Measurements from ENCODE around the gene CTNND2. TPM values are rescaled to one million over a fixed set of nuclear protein-coding genes. Genes with fewer than 3 reads are reported as not detected.
"Not testable (repeated sequence)": the region's sequence is repeated elsewhere in the genome, so short reads cannot be mapped to it uniquely, and the experiment has no call there.

CTNND2 gene
- total RNA-seq, 2 experiments from 2014 or later: not detected

DNA sequence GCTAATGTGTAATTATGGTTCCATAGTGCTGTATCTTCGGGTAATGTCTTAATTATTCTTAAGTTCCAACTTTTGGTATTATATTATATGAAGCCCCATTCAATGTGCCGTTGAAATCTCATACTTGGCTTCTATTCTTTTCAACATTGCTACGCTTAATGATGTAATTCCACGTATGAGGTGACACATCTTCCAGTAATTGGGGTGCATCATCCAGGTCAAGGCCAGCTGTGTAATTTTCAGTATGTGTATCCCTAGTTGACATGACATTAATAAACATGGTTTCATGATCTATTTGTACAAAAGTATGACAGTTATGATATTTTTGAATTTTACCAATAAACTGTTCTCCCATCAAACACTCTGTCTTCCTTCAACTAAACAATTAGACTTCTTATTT is 546.3 kb downstream of the CTNND2 start:
- ChIA-PET CTCF (no interaction called here), POLR2A (no interaction called here)

DNA sequence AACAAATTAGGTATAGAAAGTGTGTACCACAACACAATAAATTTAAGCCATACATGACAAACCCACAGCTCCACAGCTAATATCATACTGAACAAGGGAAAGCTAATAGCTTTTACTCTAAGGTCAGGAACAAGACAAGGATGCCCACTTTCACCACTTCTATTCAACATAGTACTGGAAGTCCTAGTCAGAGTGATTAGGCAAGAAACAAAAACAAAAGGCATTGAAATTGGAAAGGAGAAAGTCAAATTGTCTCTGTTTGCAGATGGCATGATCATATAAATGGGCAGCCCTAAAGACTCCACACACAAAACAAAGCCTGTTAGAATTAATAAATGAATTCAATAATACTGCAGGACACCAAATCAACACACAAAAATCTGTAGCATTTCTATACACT is 548.8 kb downstream of the CTNND2 start:
- POLR2A ChIA-PET: no interaction called here
- CTCF ChIA-PET: no interaction called here

GRCh38 chr5:11346336-11346735 is 557.9 kb downstream of the CTNND2 start:
- ChIA-PET POLR2A (no interaction called here), CTCF (no interaction called here)

DNA sequence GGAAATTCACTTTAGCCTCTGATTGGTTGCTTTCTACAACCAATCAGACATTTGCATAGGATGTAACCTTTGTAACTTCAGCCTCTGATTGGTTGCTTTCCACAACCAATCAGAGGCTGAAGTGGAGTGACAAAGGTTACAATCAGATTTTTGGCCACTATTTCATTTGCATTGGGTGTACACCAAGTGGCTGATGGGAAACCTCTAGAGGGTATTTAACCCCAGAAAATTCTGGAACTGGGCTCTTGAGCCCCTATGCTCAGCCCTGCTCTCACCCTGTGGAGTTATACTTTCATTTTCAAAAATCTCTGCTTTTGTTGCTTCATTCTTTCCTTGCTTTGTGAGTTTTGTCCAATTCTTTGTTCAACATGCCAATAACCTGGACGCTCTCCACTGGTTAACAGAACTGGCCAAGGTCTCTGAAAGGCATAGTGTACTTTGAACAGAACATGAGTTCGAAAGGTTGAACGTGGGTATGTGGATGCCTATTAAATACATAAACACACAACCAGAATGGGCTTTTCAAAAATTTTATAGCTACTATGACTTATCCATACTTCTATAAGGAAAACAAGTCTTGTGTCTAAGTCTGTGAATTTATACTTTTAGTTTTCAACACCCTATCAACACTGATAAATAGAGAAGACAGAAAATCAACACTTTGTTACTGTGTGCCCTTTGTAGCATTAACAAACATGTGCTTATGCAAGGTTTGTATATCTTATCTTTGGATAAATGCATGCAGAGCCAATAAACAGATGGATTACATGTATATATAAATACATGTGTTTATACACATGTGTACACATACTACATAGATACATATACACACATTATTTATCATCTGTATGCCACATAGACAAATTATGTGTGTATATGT is 568.1 kb downstream of the CTNND2 start:
- ChIA-PET CTCF (no interaction called here), POLR2A (no interaction called here)

DNA sequence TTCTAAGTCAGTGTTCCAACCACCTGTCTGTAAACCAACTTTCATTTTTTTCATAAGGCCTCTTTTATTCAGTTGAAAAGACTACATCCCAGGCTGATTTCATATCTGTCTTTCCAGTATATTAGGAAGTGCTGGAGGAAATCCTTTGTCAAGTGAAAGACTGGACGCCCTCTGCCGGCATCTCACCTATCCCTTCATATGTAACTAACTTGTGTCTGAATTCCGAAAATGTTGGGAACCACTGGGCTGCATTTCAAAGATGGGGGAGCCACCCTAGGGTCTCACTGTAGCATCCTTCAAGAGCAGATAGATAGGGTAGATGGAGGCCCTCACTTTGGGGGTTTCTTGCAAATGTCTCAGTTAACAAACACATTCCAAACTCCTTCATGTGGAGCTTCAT is 569.8 kb downstream of the CTNND2 start:
- ChIA-PET POLR2A (no interaction called here), CTCF (no interaction called here)

DNA sequence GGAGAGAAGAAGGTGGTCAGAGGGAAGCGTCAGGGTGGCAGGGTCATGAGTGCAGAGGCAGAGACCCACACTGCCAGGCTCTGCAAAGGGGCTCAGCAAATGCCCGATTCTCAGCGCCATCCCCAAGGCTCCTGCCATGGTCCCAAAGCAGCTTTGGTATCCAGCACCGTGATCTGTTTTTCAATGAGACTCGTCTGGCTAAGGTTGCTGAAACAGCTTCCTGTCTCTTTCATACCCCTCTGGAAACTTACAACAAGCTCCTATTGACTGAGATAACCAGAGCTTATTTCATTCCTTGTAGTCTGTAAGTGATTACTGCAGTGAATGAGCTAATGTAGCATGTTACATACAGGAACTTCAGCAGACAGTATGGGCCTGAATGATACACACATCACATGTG is 574.6 kb downstream of the CTNND2 start:
- POLR2A ChIA-PET: no interaction called here
- CTCF ChIA-PET: no interaction called here

GRCh38 chr5:11324521-11325289 is 579.5 kb downstream of the CTNND2 start:
- POLR2A ChIA-PET: no interaction called here
- CTCF ChIA-PET: no interaction called here

DNA sequence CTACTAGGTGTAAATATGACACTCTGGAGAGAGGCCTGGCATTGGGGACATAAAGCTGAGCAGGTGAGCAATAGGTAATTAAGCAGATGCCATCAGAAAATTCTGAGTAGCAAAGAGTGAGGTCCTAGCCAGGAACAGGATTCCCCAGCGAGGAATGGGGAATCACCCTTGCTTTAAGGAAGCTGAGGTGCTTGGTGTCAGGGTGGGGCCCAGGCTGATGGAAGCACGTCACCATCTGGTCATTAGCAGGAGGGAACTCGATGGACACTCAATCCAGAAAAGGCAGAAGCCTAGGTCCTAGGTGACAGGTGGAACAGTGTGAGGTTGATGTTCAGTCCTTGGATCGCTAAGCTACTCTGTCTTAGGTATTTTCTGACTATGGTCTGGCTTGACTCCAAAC is 580.5 kb downstream of the CTNND2 start:
- ChIA-PET POLR2A (no interaction called here), CTCF (no interaction called here)

GRCh38 chr5:11322133-11322532 is 582.1 kb downstream of the CTNND2 start:
- ChIA-PET CTCF (no interaction called here), POLR2A (no interaction called here)

- POLR2A ChIA-PET: no interaction called here
These were observed 584.2 kb downstream of the CTNND2 start for GRCh38 chr5:11319836-11320580.

GRCh38 chr5:11313694-11314093 is 590.6 kb downstream of the CTNND2 start:
- POLR2A ChIA-PET, CTCF ChIA-PET: not testable (repeated sequence)

More at GRCh38 chr5:11319836-11320580, 584.2 kb downstream of the CTNND2 start:
- CTCF ChIA-PET: no interaction called here

DNA sequence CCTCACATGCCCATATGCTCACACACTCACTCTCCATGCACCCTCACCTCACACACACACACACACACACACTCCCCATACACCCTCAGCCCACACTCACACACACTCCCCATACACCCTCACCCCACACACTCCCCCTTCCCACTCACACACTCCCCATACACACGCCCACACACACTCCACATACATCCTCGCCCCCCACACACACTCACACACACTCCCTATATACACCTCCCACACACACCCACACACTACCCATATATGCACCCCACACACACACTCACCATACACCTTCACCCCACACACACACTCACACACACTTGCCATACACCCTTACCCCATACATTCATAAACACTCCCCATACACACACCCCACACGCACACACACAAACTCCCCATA is 592.5 kb downstream of the CTNND2 start:
- ChIA-PET POLR2A (no interaction called here), CTCF (no interaction called here)

DNA sequence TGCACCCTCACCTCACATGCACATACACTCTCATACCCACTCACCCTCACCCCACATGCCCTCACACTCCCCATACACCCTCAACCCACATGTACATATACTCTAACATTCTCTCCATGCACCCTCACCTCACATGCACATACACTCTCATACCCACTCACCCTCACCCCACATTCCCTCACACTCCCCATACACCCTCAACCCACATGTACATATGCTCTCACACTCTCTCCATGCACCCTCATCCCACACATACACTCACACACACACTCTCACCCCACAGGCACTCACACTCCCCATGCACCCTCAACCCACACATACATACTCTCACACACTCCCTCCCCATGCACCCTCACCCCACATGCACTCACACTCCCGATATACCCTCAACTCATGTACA is 593.0 kb downstream of the CTNND2 start:
- ChIA-PET POLR2A (no interaction called here), CTCF (no interaction called here)

- CTCF ChIA-PET: no interaction called here
- POLR2A ChIA-PET: no interaction called here
These were observed 594.1 kb downstream of the CTNND2 start for GRCh38 chr5:11310158-11310557.

GRCh38 chr5:11306365-11306764 is 597.9 kb downstream of the CTNND2 start:
- ChIA-PET CTCF (no interaction called here), POLR2A (no interaction called here)

GRCh38 chr5:11305245-11305644 is 599.0 kb downstream of the CTNND2 start:
- POLR2A ChIA-PET: no interaction called here

GRCh38 chr5:11304641-11305040 is 599.6 kb downstream of the CTNND2 start:
- POLR2A ChIA-PET: no interaction called here
- CTCF ChIA-PET: no interaction called here

More at GRCh38 chr5:11305245-11305644, 599.0 kb downstream of the CTNND2 start:
- CTCF ChIA-PET: no interaction called here

DNA sequence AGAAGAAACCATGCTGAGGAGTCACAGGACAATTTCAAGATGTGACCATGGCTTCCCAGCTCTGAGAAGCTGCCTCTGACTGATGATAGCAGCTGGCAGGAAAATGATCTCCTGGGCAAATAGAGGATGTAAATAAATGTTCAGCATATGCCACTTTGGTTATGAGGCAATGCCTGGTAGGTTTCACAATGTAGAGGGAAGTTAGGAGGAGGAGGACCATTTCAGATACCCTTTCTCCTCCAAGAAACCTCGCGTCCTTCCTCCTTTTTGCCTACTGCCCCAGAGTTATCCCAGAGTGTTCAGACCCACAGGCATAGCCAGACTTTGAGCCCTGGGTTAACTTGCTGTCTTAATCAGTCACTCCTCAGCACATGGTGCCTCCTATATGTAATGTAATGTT is 601.6 kb downstream of the CTNND2 start:
- ChIA-PET CTCF (no interaction called here), POLR2A (no interaction called here)

- ChIA-PET CTCF (no interaction called here), POLR2A (no interaction called here)
These were observed 603.1 kb downstream of the CTNND2 start for GRCh38 chr5:11301171-11301570.

GRCh38 chr5:11300736-11301135 is 603.5 kb downstream of the CTNND2 start:
- POLR2A ChIA-PET: no interaction called here
- CTCF ChIA-PET: no interaction called here

- ChIA-PET CTCF (interaction anchor here (0.9 kb wide), 1 partner anchor 610 kb away, joined by 3 read pairs; no protein-coding TSS in a partner anchor), POLR2A (no interaction called here)
These were observed 605.4 kb downstream of the CTNND2 start for GRCh38 chr5:11298877-11299276.
